ENCODE results near the gene MTERF1. TPM values are rescaled to one million over a fixed set of nuclear protein-coding genes. Genes with fewer than 3 reads are reported as not detected.

The MTERF1 gene
- total RNA-seq, 1 experiment from 2014 or later, result 13.1 TPM

DNA sequence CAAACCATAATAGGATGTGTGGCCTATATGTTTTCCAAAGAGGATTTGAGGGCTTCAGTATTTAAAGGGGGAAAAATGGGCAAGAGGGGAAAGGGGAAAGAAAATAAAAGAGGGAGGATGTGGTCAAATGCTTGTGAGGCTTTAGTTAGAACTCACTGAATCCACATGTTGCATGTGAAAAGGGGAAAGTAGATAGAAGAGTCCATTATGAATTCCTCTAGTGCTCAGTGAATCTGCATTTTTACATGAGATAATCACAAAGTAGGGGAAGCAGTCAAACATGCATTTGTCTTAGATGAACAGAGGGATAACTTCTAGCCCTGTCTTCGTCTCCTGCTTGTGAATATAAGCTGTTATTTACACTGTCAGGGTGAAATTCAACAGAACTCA, 35.5 kb upstream of the MTERF1 start:
- RAD21 ChIA-PET (ENCODE audit: low non-redundant PET in 1 of 2, low total read pairs in 2 of 2, uncharacterized antibody in 2 of 2, unreplicated experiment in 2 of 2), result no interaction called here

More for the DNA sequence above, 35.5 kb upstream of the MTERF1 start:
- ChIA-PET CTCF (no interaction called here), POLR2A (no interaction called here)
- Histone ChIP-seq H3K9ac (ENCODE audit: low read length) (no peak overlapping the region), H3K79me2 (ENCODE audit: insufficient read depth, low read length) (no peaks in the 10 kb centered on the region), H3K9me2 (ENCODE audit: insufficient read depth) (no peaks in the 10 kb centered on the region), H3K4me3 (replicated peaks in 1 of 2; ENCODE audit: low read depth in 1 of 2, low read length in 2 of 2) (no peak overlapping the region), H4K20me1 (ENCODE audit: insufficient read depth) (no peaks in the 10 kb centered on the region), H3K27ac (ENCODE audit: low read depth, low read length) (no peak overlapping the region), H3K4me1 (ENCODE audit: control insufficient read depth in 1 of 2, insufficient read depth in 2 of 2, low read length in 2 of 2) (no peaks in the 10 kb centered on the region), H3K9me3 (ENCODE audit: control insufficient read depth in 1 of 2, insufficient read depth in 1 of 2, low read depth in 1 of 2, low read length in 2 of 2) (no peaks in the 10 kb centered on the region), H3K27me3 (ENCODE audit: insufficient read depth, low read length) (no peaks in the 10 kb centered on the region), H3K36me3 (ENCODE audit: control insufficient read depth in 1 of 2, insufficient read depth in 2 of 2, low read length in 2 of 2) (no peaks in the 10 kb centered on the region), H3K4me2 (ENCODE audit: low read length) (no peak overlapping the region), H2AFZ (ENCODE audit: low read depth, low read length, poor library complexity, severe bottlenecking) (no peak overlapping the region)
- intact Hi-C loops (cut with micrococcal nuclease), result no loop called here
- DNase-seq (ENCODE audit: low read depth, low spot score) (no peak), ATAC-seq (no peak)
- no peak for TF ChIP-seq EGR1 (IDR thresholded peaks at IDR 0.05; ENCODE audit: low read depth)
- TF ChIP-seq, protein P1, sequence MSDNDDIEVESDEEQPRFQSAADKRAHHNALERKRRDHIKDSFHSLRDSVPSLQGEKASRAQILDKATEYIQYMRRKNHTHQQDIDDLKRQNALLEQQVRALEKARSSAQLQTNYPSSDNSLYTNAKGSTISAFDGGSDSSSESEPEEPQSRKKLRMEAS (IDR thresholded peaks at IDR 0.05), result no peak
- TF ChIP-seq, protein P2, sequence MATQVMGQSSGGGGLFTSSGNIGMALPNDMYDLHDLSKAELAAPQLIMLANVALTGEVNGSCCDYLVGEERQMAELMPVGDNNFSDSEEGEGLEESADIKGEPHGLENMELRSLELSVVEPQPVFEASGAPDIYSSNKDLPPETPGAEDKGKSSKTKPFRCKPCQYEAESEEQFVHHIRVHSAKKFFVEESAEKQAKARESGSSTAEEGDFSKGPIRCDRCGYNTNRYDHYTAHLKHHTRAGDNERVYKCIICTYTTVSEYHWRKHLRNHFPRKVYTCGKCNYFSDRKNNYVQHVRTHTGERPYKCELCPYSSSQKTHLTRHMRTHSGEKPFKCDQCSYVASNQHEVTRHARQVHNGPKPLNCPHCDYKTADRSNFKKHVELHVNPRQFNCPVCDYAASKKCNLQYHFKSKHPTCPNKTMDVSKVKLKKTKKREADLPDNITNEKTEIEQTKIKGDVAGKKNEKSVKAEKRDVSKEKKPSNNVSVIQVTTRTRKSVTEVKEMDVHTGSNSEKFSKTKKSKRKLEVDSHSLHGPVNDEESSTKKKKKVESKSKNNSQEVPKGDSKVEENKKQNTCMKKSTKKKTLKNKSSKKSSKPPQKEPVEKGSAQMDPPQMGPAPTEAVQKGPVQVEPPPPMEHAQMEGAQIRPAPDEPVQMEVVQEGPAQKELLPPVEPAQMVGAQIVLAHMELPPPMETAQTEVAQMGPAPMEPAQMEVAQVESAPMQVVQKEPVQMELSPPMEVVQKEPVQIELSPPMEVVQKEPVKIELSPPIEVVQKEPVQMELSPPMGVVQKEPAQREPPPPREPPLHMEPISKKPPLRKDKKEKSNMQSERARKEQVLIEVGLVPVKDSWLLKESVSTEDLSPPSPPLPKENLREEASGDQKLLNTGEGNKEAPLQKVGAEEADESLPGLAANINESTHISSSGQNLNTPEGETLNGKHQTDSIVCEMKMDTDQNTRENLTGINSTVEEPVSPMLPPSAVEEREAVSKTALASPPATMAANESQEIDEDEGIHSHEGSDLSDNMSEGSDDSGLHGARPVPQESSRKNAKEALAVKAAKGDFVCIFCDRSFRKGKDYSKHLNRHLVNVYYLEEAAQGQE (IDR thresholded peaks at IDR 0.05; ENCODE audit: low read depth), result no peak
- TF ChIP-seq EZH2phosphoT487 (IDR thresholded peaks at IDR 0.05; ENCODE audit: borderline replicate concordance), result no peak
- TF ChIP-seq, protein P3, sequence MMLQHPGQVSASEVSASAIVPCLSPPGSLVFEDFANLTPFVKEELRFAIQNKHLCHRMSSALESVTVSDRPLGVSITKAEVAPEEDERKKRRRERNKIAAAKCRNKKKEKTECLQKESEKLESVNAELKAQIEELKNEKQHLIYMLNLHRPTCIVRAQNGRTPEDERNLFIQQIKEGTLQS (IDR thresholded peaks at IDR 0.05), result no peak
- TF ChIP-seq ELF1 (IDR thresholded peaks at IDR 0.05; ENCODE audit: borderline replicate concordance, low read depth), result no peak
- TF ChIP-seq SP1 (IDR thresholded peaks at IDR 0.05; ENCODE audit: low read depth), result no peak
- no peak for TF ChIP-seq TCF7L2 (IDR thresholded peaks at IDR 0.05; ENCODE audit: borderline replicate concordance, extremely low read depth, insufficient read depth, insufficient read length)
- no peak for TF ChIP-seq JUND (IDR thresholded peaks at IDR 0.05)
- no peak for TF ChIP-seq YY1 (IDR thresholded peaks at IDR 0.05; ENCODE audit: extremely low read depth, insufficient replicate concordance, low read depth, low read length)
- TF ChIP-seq FOSL1 (IDR thresholded peaks at IDR 0.05; ENCODE audit: low read depth), result no peak
- no peak for TF ChIP-seq RAD21 (IDR thresholded peaks at IDR 0.05; ENCODE audit: low read depth)
- no peak for TF ChIP-seq CEBPB (IDR thresholded peaks at IDR 0.05; ENCODE audit: low read depth)
- no peak for TF ChIP-seq SRF (IDR thresholded peaks at IDR 0.05; ENCODE audit: low read depth)
- TF ChIP-seq ZFX (IDR thresholded peaks at IDR 0.05), result no peak
- TF ChIP-seq, protein P4, sequence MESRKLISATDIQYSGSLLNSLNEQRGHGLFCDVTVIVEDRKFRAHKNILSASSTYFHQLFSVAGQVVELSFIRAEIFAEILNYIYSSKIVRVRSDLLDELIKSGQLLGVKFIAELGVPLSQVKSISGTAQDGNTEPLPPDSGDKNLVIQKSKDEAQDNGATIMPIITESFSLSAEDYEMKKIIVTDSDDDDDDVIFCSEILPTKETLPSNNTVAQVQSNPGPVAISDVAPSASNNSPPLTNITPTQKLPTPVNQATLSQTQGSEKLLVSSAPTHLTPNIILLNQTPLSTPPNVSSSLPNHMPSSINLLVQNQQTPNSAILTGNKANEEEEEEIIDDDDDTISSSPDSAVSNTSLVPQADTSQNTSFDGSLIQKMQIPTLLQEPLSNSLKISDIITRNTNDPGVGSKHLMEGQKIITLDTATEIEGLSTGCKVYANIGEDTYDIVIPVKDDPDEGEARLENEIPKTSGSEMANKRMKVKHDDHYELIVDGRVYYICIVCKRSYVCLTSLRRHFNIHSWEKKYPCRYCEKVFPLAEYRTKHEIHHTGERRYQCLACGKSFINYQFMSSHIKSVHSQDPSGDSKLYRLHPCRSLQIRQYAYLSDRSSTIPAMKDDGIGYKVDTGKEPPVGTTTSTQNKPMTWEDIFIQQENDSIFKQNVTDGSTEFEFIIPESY (IDR thresholded peaks at IDR 0.05; ENCODE audit: extremely low read depth, insufficient replicate concordance, low read length), result no peak
- TF ChIP-seq SIN3A (IDR thresholded peaks at IDR 0.05; ENCODE audit: low read depth), result no peak
- TF ChIP-seq ZNF274 (IDR thresholded peaks at IDR 0.05; ENCODE audit: low read depth, low read length), result no peak
- TF ChIP-seq, protein P5, sequence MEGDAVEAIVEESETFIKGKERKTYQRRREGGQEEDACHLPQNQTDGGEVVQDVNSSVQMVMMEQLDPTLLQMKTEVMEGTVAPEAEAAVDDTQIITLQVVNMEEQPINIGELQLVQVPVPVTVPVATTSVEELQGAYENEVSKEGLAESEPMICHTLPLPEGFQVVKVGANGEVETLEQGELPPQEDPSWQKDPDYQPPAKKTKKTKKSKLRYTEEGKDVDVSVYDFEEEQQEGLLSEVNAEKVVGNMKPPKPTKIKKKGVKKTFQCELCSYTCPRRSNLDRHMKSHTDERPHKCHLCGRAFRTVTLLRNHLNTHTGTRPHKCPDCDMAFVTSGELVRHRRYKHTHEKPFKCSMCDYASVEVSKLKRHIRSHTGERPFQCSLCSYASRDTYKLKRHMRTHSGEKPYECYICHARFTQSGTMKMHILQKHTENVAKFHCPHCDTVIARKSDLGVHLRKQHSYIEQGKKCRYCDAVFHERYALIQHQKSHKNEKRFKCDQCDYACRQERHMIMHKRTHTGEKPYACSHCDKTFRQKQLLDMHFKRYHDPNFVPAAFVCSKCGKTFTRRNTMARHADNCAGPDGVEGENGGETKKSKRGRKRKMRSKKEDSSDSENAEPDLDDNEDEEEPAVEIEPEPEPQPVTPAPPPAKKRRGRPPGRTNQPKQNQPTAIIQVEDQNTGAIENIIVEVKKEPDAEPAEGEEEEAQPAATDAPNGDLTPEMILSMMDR (IDR thresholded peaks at IDR 0.05 in 2 of 3, conservative IDR thresholded peaks at IDR 0.05 in 1 of 3; ENCODE audit: borderline replicate concordance in 1 of 3, insufficient read depth in 1 of 3, low read depth in 2 of 3, low read length in 2 of 3), result no peak
- TF ChIP-seq POLR2AphosphoS5 (IDR thresholded peaks at IDR 0.05; ENCODE audit: low read depth, low read length), result no peak
- BruUV-seq (replicated peaks), result no TSS peak
